HepG2 (cell line): ENCODE data around the gene MAFF. TPM values are rescaled to one million over a fixed set of nuclear protein-coding genes. Genes with fewer than 3 reads are reported as not detected.

ENCODE experiments used
- ATAC-seq: fragments of 200-7000 bp; cut with Tn5 transposase; 3 replicates; pipeline ENCODE4 v1.9.1; 2020; ENCODE audit warnings: mild to moderate bottlenecking, moderate library complexity
- BruUV-seq: library from RNA; stranded (reverse); fragments of 400-500 nt; replicated peaks from 2 replicates; lab custom pipeline; 2021; lab: Mats Ljungman, UMichigan
- CTCF ChIA-PET: fragments of 300-600 bp; formaldehyde crosslinking; extraction: SDS; loops from one replicate; lab custom pipeline; 2021; ENCODE audit warnings: low total read pairs, inconsistent platforms, low intra/inter-chr PET ratio; lab: Yijun Ruan, JAX
- POLR2A ChIA-PET: fragments of 350-600 bp; sonication (Branson Sonifier 250); formaldehyde crosslinking; loops from one replicate; lab custom pipeline; 2020; ENCODE audit warnings: antibody characterized with exemption, inconsistent platforms; lab: Yijun Ruan, JAX
- DNase-seq: peaks from one replicate; pipeline ENCODE4 v3.0.0-alpha.2; 2015; ENCODE audit warnings: low spot score
- FAIRE-seq: peaks from 3 replicates; lab custom pipeline; 2011; peaks lifted over from hg19 to GRCh38; lab: Jason Lieb, UNC
- H2AFZ ChIP-seq: one replicate; pipeline ENCODE4 v1.6.1; 2011; ENCODE audit warnings: low read length, inconsistent platforms
- H3K27ac ChIP-seq: fragments of 300-600 bp; 3 replicates; pipeline ENCODE4 v1.8.0; 2011; ENCODE audit warnings: mixed run types, mild to moderate bottlenecking, mixed read lengths, low read length, inconsistent platforms; ENCODE audit not compliant: insufficient read depth; ENCODE audit errors: extremely low read length
- H3K27me3 ChIP-seq, 2 experiments: fragments of 200-600 bp in 1 of 2; 2 replicates in 1 of 2; 3 replicates in 1 of 2; pipeline versions ENCODE4 v1.6.0 to v1.8.0; 2011; ENCODE audit warnings: low read length in 2 of 2, mild to moderate bottlenecking in 2 of 2, moderate library complexity in 2 of 2, inconsistent platforms in 1 of 2; ENCODE audit not compliant: insufficient read depth in 2 of 2, control insufficient read depth in 1 of 2
- H3K36me3 ChIP-seq, 2 experiments: fragments of 200-600 bp in 1 of 2; replicated peaks in 1 of 2; 2 replicates in 1 of 2; 3 replicates in 1 of 2; pipeline versions ENCODE4 v1.5.1 to v1.8.0; 2011; ENCODE audit warnings: low read length in 2 of 2, inconsistent platforms in 1 of 2; ENCODE audit not compliant: insufficient read depth in 2 of 2, control insufficient read depth in 1 of 2
- H3K4me1 ChIP-seq: 2 replicates; pipeline ENCODE4 v1.5.1; 2012; ENCODE audit warnings: low read length, inconsistent platforms; ENCODE audit not compliant: insufficient read depth
- H3K4me2 ChIP-seq: 2 replicates; pipeline ENCODE4 v1.6.0; 2011; ENCODE audit warnings: low read depth, low read length, inconsistent platforms
- H3K4me3 ChIP-seq, 3 experiments: fragments of 200-600 bp in 1 of 3; sonication (generic), shearing (Covaris generic) in 1 of 3; replicated peaks in 1 of 3; 2 replicates each; pipeline ENCODE4 v1.5.1; 2011 to 2016; ENCODE audit warnings: low read length in 3 of 3, inconsistent platforms in 2 of 3, low read depth in 2 of 3, mild to moderate bottlenecking in 2 of 3, control low read depth in 1 of 3, mixed read lengths in 1 of 3; ENCODE audit not compliant: insufficient read depth in 1 of 3
- H3K79me2 ChIP-seq: one replicate; pipeline ENCODE4 v1.6.1; 2011; ENCODE audit warnings: low read length, inconsistent platforms; ENCODE audit not compliant: insufficient read depth
- H3K9ac ChIP-seq: 2 replicates; pipeline ENCODE4 v1.6.0; 2011; ENCODE audit warnings: mild to moderate bottlenecking, low read depth, low read length, inconsistent platforms; ENCODE audit not compliant: insufficient read depth
- H3K9me3 ChIP-seq: 2 replicates; pipeline ENCODE4 v1.5.1; 2012; ENCODE audit warnings: mild to moderate bottlenecking, low read length
- H4K20me1 ChIP-seq: 2 replicates; pipeline ENCODE4 v1.6.0; 2011; ENCODE audit warnings: inconsistent platforms, mild to moderate bottlenecking, low read length, moderate library complexity; ENCODE audit not compliant: insufficient read depth
- ARNTL ChIP-seq: sonication (generic); formaldehyde crosslinking; IDR thresholded peaks from 2 replicates; pipeline ENCODE4 v1.4.0; 2020; ENCODE audit warnings: mild to moderate bottlenecking, missing genetic modification reagents
- HMG20A ChIP-seq: IDR thresholded peaks from 2 replicates; pipeline ENCODE4 v1.6.1; 2016; ENCODE audit warnings: borderline replicate concordance
- MIER2 ChIP-seq: IDR thresholded peaks from 2 replicates; pipeline ENCODE4 v1.6.1; 2016; ENCODE audit warnings: missing biosample characterization, missing genetic modification reagents
- REXO4 ChIP-seq: sonication (generic); formaldehyde crosslinking; IDR thresholded peaks from 2 replicates; pipeline ENCODE4 v1.8.0; 2022; ENCODE audit warnings: missing genetic modification reagents, mild to moderate bottlenecking, borderline replicate concordance
- SATB2 ChIP-seq: sonication (generic); formaldehyde crosslinking; IDR thresholded peaks from 2 replicates; pipeline ENCODE4 v1.5.0; 2020; ENCODE audit warnings: missing genetic modification reagents
- SOX6 ChIP-seq, 2 experiments: fragments of 450-650 bp in 1 of 2; sonication (generic) in 1 of 2; formaldehyde crosslinking in 1 of 2; IDR thresholded peaks; 2 replicates each; pipeline versions ENCODE4 v1.4.0 to v1.6.1; 2017 to 2020; ENCODE audit warnings: antibody characterized with exemption in 1 of 2, mild to moderate bottlenecking in 1 of 2, missing genetic modification reagents in 1 of 2
- ZMYM4 ChIP-seq: sonication (generic); formaldehyde crosslinking; IDR thresholded peaks from 2 replicates; pipeline ENCODE4 v1.8.1; 2023; ENCODE audit warnings: mild to moderate bottlenecking, missing genetic modification reagents
- ZNF12 ChIP-seq: sonication (generic); formaldehyde crosslinking; IDR thresholded peaks from 2 replicates; pipeline ENCODE4 v1.5.0; 2020; ENCODE audit warnings: missing genetic modification reagents
- ZNF256 ChIP-seq: sonication (generic); formaldehyde crosslinking; conservative IDR thresholded peaks from 2 replicates; pipeline ENCODE4 v1.4.0; 2020; ENCODE audit warnings: missing genetic modification reagents
- ZNF264 ChIP-seq: sonication (generic); formaldehyde crosslinking; IDR thresholded peaks from 2 replicates; pipeline ENCODE4 v1.4.0; 2020; ENCODE audit warnings: missing genetic modification reagents
- ZNF562 ChIP-seq: sonication (generic); formaldehyde crosslinking; IDR thresholded peaks from 2 replicates; pipeline ENCODE4 v1.8.0; 2022; ENCODE audit warnings: missing genetic modification reagents, borderline replicate concordance
- ZNF589 ChIP-seq: sonication (generic); formaldehyde crosslinking; conservative IDR thresholded peaks from 2 replicates; pipeline ENCODE4 v1.8.0; 2022; ENCODE audit warnings: mild to moderate bottlenecking, moderate library complexity, missing genetic modification reagents
- ZNF792 ChIP-seq: IDR thresholded peaks from 2 replicates; pipeline ENCODE4 v1.6.1; 2016
- WGBS: methylation state at CpG from one replicate; pipeline ENCODE4 v1.1.6; 2017; ENCODE audit warnings: low lambda C conversion rate; 5-methylcytosine and 5-hydroxymethylcytosine counted together
- in situ Hi-C: cut with HindIII; loops from 2 replicates; pipeline ENCODE4 v1.10.0; 2017; ENCODE audit warnings: low pct_unique_long_range_greater_than_20kb; ENCODE audit not compliant: extremely low pct_ligation_motif_present
- intact Hi-C: fragments of 100-400 bp; cut with micrococcal nuclease; formaldehyde crosslinking; loops from one replicate; pipeline ENCODE4 v1.10.0; 2022; ENCODE audit not compliant: unreplicated experiment
- polyA plus RNA-seq, 8 experiments: library from polyadenylated mRNA; depleted of rRNA in 3 of 8; stranded (reverse) in 7 of 8; unstranded in 1 of 8; fragments of >200 nt; fragmentation: Illumina TruSeq in 4 of 8; extraction: Trizol in 4 of 8; gene quantifications; 2 replicates each; pipeline versions ENCODE4 v1.2.1 to v1.2.3, GENCODE V29; 2011 to 2016; ENCODE audit warnings: low read depth in 4 of 8, missing spikeins in 1 of 8, mixed read lengths in 1 of 8; ENCODE audit not compliant: insufficient read depth in 1 of 8
- total RNA-seq, 5 experiments: library from RNA; depleted of rRNA; stranded (reverse); fragments of >200 nt; fragmentation: Illumina TruSeq; extraction: Trizol; gene quantifications; 2 replicates each; pipeline ENCODE4 v1.2.3, GENCODE V29; 2016; ENCODE audit warnings: low read depth in 1 of 5

MAFF gene
- total and polyA plus RNA-seq, 2 of the 13 experiments (the other 11 are each of a cell fraction or from before 2014, with no cell fraction given), result 5.4 to 14.3 TPM

- Histone ChIP-seq H3K4me3 (no peak overlapping the region), H3K27ac (no peak overlapping the region), H4K20me1 (0 out of 2 replicates have a peak, but pooled peaks cover 7% of the 10 kb centered on the region), H3K36me3 (peaks cover 11 to 20% of the 10 kb centered on the region in 2 experiments; a peak in 4 of 5 replicates), H3K4me2 (no peak overlapping the region), H3K27me3 (no peaks in the 10 kb centered on the region), H3K79me2 (peaks cover 11% of the 10 kb centered on the region), H3K9ac (no peak overlapping the region), H3K4me1 (no peaks in the 10 kb centered on the region), H3K9me3 (no peaks in the 10 kb centered on the region), H2AFZ (no peak overlapping the region)
- FAIRE-seq (no peak), ATAC-seq (no peak), DNase-seq (no peak)
- intact Hi-C loops (no loop called here), in situ Hi-C loops (no loop called here)
- ChIA-PET CTCF (no interaction called here), POLR2A (no interaction called here)
- 97% methylated on average over 3 of the region's 3 CpGs for WGBS
- TF ChIP-seq REXO4 (CRISPR knock-in tag), result no peak
- no peak for TF ChIP-seq ZNF562 (CRISPR knock-in tag)
- TF ChIP-seq ARNTL, result no peak
- TF ChIP-seq ZNF264, result peak; percentile 98
- BruUV-seq, result no TSS peak
Observed at GRCh38 chr22:38249301-38249700, 47.5 kb downstream of the MAFF start.

GRCh38 chr22:38249803-38250642 lies 48.2 kb downstream of the MAFF start:
- Histone ChIP-seq H3K4me3 (no peak overlapping the region), H3K36me3 (peaks cover 9 to 16% of the 10 kb centered on the region in 2 experiments; a peak in 4 of 5 replicates), H3K79me2 (peaks cover 11% of the 10 kb centered on the region), H3K9me3 (no peaks in the 10 kb centered on the region), H3K27ac (no peak overlapping the region), H4K20me1 (0 out of 2 replicates have a peak, but pooled peaks cover 7% of the 10 kb centered on the region), H3K4me2 (no peak overlapping the region), H3K4me1 (no peaks in the 10 kb centered on the region), H2AFZ (no peak overlapping the region), H3K9ac (no peak overlapping the region), H3K27me3 (no peaks in the 10 kb centered on the region)
- WGBS, result 97% methylated on average over 21 of the region's 25 CpGs
- FAIRE-seq (no peak), ATAC-seq (no peak), DNase-seq (no peak)
- in situ Hi-C loops, result no loop called here
- no TSS peak for BruUV-seq
- POLR2A ChIA-PET, result no interaction called here
- intact Hi-C loops, result no loop called here
- CTCF ChIA-PET, result no interaction called here
- no peak for TF ChIP-seq HMG20A (CRISPR knock-in tag)
- TF ChIP-seq ZNF12, result no peak
- no peak for TF ChIP-seq ZNF589 (CRISPR knock-in tag)
- no peak for TF ChIP-seq SOX6 (IDR thresholded peaks at IDR 0.05)
- no peak for TF ChIP-seq SOX6 (CRISPR knock-in tag; IDR thresholded peaks at IDR 0.05)
- no peak for TF ChIP-seq ZNF256 (CRISPR knock-in tag)
- no peak for TF ChIP-seq MIER2 (CRISPR knock-in tag)
- no peak for TF ChIP-seq ZMYM4 (CRISPR knock-in tag)
- TF ChIP-seq SATB2, result no peak
- TF ChIP-seq ZNF792 (CRISPR knock-in tag), result no peak
